Astrocyte of the cerebellum (primary cell): Measurements from ENCODE around the gene KLC1.

ENCODE experiments used
- DNase-seq: peaks from one replicate; pipeline ENCODE4 v3.0.0-alpha.2; 2011; ENCODE audit warnings: low read depth
- H3K4me3 ChIP-seq: 2 replicates; pipeline ENCODE4 v1.5.1; 2011; ENCODE audit warnings: mild to moderate bottlenecking, low read depth, low read length, moderate library complexity
- in situ Hi-C: cut with HindIII; loops from 2 replicates; pipeline ENCODE4 v1.10.0; 2017; ENCODE audit warnings: low sequenced_read_pairs
- TF ChIP-seq, protein P1 (sequence below): IDR thresholded peaks from 2 replicates; pipeline ENCODE4 v1.5.1; 2012; ENCODE audit warnings: low read length, low read depth, moderate library complexity, mild to moderate bottlenecking; ENCODE audit errors: missing control alignments

The KLC1 gene

GRCh38 chr14:103715052-103716000 is 86.3 kb downstream of the KLC1 start, which contains the start of the genes XRCC3 and ZFYVE21:
XRCC3 (minus strand) TSS chr14:103715451; CDS start chr14:103711087, 4,364 bp downstream.
ZFYVE21 (plus strand) TSS chr14:103715810; CDS start chr14:103715842, 32 bp downstream.
- peak; percentile 98 for DNase-seq
- TF ChIP-seq, protein P1, sequence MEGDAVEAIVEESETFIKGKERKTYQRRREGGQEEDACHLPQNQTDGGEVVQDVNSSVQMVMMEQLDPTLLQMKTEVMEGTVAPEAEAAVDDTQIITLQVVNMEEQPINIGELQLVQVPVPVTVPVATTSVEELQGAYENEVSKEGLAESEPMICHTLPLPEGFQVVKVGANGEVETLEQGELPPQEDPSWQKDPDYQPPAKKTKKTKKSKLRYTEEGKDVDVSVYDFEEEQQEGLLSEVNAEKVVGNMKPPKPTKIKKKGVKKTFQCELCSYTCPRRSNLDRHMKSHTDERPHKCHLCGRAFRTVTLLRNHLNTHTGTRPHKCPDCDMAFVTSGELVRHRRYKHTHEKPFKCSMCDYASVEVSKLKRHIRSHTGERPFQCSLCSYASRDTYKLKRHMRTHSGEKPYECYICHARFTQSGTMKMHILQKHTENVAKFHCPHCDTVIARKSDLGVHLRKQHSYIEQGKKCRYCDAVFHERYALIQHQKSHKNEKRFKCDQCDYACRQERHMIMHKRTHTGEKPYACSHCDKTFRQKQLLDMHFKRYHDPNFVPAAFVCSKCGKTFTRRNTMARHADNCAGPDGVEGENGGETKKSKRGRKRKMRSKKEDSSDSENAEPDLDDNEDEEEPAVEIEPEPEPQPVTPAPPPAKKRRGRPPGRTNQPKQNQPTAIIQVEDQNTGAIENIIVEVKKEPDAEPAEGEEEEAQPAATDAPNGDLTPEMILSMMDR, result no peak
- peak within 1 kb of the TSS; percentile 65 for H3K4me3 ChIP-seq
- in situ Hi-C loops, result no loop called here

DNA sequence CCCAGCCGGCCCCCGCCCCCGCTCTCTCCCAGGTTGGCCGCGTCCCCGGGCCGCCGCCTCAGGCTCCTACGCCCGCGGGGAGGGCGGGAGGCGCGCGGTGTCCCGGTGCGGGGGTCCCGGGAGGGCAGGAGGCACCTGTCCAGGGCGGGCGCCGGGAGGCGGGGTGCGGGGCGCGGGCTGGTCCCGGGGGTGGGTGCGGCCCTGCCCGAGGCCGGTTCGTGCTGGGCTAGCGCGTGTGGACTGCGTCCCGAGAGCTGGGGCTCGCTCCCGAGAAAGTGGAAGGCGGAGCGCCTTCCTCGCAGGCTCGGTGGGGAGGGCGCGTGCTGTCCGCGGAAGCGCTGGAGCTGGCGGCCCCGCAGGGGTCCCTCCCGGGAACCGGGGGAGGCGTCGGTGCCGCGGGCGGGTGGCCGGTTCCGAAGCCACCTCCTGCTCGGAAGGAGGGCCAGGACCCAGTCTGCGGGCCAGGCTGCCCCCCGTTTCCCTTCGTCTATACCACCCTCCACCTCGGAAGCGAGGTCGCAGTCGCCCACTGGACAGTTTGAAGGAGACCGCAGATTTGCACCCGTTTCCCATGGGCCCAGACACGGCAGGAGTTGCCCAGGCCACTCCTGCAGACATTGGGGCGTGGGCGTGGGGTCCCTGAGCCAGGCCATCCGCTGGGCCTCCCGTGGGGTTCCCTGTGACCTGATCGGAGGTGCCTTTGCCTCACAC is 87.2 kb downstream of the KLC1 start:
- TF ChIP-seq, protein P1, result no peak
- in situ Hi-C loops, result no loop called here
- H3K4me3 ChIP-seq, result peak overlapping the region; percentile 65
- DNase-seq, result no peak

GRCh38 chr14:103716899-103717411 is 87.9 kb downstream of the KLC1 start:
- TF ChIP-seq, protein P1, result no peak
- H3K4me3 ChIP-seq, result peak overlapping the region; percentile 65
- in situ Hi-C loops, result no loop called here
- DNase-seq, result no peak

DNA sequence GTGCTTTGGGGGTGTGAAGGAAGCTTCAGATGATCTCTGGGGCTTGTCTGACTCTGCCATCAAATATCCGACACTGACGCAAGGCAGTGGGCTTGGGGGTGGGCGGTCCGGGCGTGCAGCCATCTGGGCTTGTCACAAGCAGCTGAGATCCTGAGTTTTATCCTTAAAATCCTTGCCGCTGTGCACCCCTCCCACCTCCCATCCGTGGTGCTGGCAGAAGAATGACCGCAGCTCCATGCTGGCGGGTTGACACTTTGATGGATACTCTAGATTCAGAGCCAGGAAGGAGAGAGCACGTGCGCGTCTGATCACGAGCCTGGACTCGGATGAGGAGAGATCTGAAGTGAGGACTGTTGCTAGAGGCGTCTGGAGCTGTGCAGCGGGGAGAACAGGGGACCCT is 89.6 kb downstream of the KLC1 start:
- DNase-seq, result peak; percentile 56
- TF ChIP-seq, protein P1, result no peak
- in situ Hi-C loops, result no loop called here
- no peak overlapping the region for H3K4me3 ChIP-seq

DNA sequence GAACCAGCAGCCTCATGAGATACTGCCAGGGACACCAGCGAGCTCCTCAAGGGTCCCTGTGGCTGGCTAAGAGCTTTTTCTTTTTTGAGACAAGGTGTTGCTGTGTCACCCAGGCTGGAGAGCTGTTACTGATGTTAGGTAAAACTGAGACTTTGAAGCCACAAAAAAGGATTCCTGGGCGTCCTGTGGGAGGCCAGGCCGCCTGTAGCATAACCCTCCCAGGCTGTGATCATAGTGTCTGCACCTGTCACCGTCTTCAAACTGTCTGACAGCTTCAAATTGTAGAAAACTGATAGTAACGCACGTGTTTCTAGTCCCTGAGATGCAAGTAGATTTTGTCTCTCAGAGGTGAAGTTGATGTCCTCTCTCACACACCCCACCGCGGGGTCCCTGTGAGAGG is 90.7 kb downstream of the KLC1 start:
- no peak overlapping the region for H3K4me3 ChIP-seq
- TF ChIP-seq, protein P1, result no peak
- in situ Hi-C loops, result no loop called here
- no peak for DNase-seq

- peak; percentile 82 for DNase-seq
- in situ Hi-C loops, result no loop called here
- no peak overlapping the region for H3K4me3 ChIP-seq
- TF ChIP-seq, protein P1, result no peak
Measured at GRCh38 chr14:103721334-103722120, 92.5 kb downstream of the KLC1 start.
